Left ventricle myocardium inferior (tissue), 1 donor: ENCODE measurements around the gene NUDT1. TPM values are rescaled to one million over a fixed set of nuclear protein-coding genes. Genes with fewer than 3 reads are reported as not detected.

Source experiments
- DNase-seq: peaks from one replicate; pipeline ENCODE4 v3.0.0-alpha.2; 2020
- H3K27ac ChIP-seq: fragments of 200-600 bp; replicated peaks from 2 replicates; pipeline ENCODE4 v1.8.0; 2021
- H3K27me3 ChIP-seq: fragments of 200-600 bp; 2 replicates; pipeline ENCODE4 v1.8.0; 2021; ENCODE audit warnings: low read depth
- H3K36me3 ChIP-seq: fragments of 200-600 bp; 2 replicates; pipeline ENCODE4 v1.8.0; 2021
- H3K4me1 ChIP-seq: fragments of 200-600 bp; 2 replicates; pipeline ENCODE4 v1.8.0; 2021
- H3K4me3 ChIP-seq: fragments of 200-600 bp; 2 replicates; pipeline ENCODE4 v1.8.0; 2021; ENCODE audit warnings: mild to moderate bottlenecking, moderate library complexity
- H3K9me3 ChIP-seq: fragments of 200-600 bp; replicated peaks from 2 replicates; pipeline ENCODE4 v1.8.0; 2021
- CTCF ChIP-seq: fragments of 200-600 bp; IDR thresholded peaks from 2 replicates; pipeline ENCODE4 v1.8.0; 2021; ENCODE audit warnings: antibody characterized with exemption, mild to moderate bottlenecking, borderline replicate concordance
- intact Hi-C: fragments of 100-400 bp; cut with micrococcal nuclease; formaldehyde crosslinking; loops from one replicate; pipeline ENCODE4 v1.11.0; 2022
- total RNA-seq: library from RNA; stranded (reverse); fragmentation: NEBNext Ultra II Directional; extraction: Animal tissue kit (Norgen Biotek cat#: 25700); gene quantifications from one replicate; pipeline ENCODE4 v1.2.1, GENCODE V29; 2021
- donor health status: DM: no; HTN: yes; CAD: no; lungs with severe emphysema.

NUDT1 gene
- total RNA-seq, 1 donor from 2014 or later, result 12.5 TPM

DNA sequence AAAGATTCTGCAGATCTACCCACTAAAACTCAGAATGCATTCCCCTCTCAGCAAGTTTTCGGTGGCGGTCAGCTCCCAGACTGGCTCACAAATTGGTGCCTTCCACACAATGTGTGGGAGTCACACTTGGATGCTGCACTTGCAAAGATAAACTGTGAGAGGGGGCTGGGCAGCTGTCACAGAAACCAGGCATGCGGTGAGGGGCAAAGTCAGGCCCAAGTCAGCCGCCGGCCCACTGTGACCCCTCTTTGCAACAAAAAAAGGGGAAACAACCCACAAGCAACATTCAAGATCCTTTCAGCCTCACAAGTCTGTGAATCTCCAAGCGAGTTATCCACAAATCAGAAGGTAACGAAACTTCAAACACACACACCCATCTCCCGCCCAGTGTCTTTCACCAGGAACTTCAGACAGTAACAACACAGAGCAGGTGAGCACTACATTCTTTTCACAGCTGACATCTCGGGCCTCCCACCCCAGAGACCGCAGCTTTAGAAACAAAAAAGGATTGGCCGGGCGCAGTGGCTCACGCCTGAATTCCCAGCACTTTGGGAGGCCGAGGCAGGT lies 40.2 kb downstream of the NUDT1 start:
- TF ChIP-seq CTCF, result no peak
- H3K9me3 ChIP-seq, result no peaks in the 10 kb centered on the region
- peaks cover 15% of the 10 kb centered on the region for H3K4me1 ChIP-seq
- DNase-seq, result no peak
- peak overlapping the region; percentile 51 for H3K27ac ChIP-seq
- no peak overlapping the region for H3K4me3 ChIP-seq
- intact Hi-C loops, result no loop called here
- H3K27me3 ChIP-seq, result no peaks in the 10 kb centered on the region
- H3K36me3 ChIP-seq, result peaks cover 5% of the 10 kb centered on the region

DNA sequence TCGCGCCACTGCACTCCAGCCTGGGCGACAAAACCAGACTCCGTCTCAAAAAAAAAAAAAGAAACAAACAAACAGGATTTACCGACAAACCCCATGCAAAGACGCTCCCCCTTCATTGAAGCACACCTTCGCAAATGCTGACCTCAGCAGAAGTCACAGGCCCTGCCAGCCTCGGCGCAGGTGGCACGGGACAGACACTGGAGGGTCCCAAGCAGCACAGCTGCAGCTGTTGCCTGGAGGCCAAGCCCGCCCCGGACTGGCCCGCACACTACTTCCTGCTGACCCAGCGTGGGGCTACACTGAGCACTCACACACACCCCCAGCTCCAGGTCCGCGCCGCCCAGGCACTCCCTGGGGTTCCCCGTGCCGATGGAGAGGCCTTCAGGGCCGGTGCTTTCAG lies 41.0 kb downstream of the NUDT1 start:
- TF ChIP-seq CTCF, result no peak
- DNase-seq, result no peak
- intact Hi-C loops, result no loop called here
- Histone ChIP-seq H3K9me3 (no peaks in the 10 kb centered on the region), H3K36me3 (no peaks in the 10 kb centered on the region), H3K4me1 (peaks cover 15% of the 10 kb centered on the region), H3K27ac (no peak overlapping the region), H3K27me3 (no peaks in the 10 kb centered on the region), H3K4me3 (no peak overlapping the region)

DNA sequence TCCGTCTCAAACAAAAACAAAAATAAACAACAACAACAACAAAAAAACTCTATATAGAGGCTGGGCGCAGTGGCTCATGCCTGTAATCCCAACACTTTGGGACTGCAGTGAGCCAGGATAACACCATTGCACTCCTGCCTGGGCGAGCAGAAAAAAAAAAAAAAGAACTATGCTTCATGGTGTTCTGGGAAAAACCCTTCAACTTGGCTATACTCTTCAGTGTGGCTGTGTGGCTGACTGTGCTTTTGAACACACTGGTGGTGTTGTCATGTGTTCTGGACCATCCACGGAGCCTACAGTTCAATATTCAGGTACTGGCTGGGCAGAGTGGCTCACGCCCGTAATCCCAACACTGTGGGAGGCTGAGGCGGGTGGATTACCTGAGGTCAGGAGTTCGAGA lies 45.7 kb downstream of the NUDT1 start:
- Histone ChIP-seq H3K36me3 (no peaks in the 10 kb centered on the region), H3K9me3 (no peaks in the 10 kb centered on the region), H3K27ac (no peak overlapping the region), H3K27me3 (no peaks in the 10 kb centered on the region), H3K4me3 (no peak overlapping the region), H3K4me1 (no peaks in the 10 kb centered on the region)
- TF ChIP-seq CTCF, result no peak
- intact Hi-C loops, result no loop called here
- DNase-seq, result no peak

DNA sequence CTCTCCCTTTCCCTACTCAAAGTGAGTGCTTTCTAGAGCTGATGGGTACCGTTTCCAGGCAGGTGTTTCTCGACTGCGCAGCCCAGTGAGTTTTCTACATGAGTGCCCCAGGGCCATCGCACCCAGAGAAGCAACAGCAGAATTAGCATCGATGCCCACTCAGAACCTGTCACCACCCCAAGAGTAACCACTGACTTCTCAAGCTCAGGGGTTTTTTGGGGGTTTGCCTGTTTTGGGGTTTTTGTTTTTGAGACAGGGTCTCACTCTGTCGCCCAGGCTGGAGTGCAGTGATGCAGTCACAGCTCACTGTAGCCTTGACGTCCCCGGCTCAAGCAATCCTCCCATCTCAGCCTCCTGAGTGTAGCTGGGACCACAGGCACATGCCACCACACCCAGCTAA lies 46.5 kb downstream of the NUDT1 start:
- no peaks in the 10 kb centered on the region for H3K4me1 ChIP-seq
- intact Hi-C loops, result no loop called here
- H3K27ac ChIP-seq, result no peak overlapping the region
- no peak for TF ChIP-seq CTCF
- H3K36me3 ChIP-seq, result no peaks in the 10 kb centered on the region
- no peaks in the 10 kb centered on the region for H3K9me3 ChIP-seq
- no peak for DNase-seq
- no peak overlapping the region for H3K4me3 ChIP-seq
- H3K27me3 ChIP-seq, result no peaks in the 10 kb centered on the region

- TF ChIP-seq CTCF, result no peak
Measured at GRCh38 chr7:2289111-2289586, 47.1 kb downstream of the NUDT1 start.

More at GRCh38 chr7:2289111-2289586, 47.1 kb downstream of the NUDT1 start:
- no peaks in the 10 kb centered on the region for H3K27me3 ChIP-seq
- no peak overlapping the region for H3K27ac ChIP-seq
- intact Hi-C loops, result no loop called here
- no peaks in the 10 kb centered on the region for H3K36me3 ChIP-seq
- H3K4me1 ChIP-seq, result no peaks in the 10 kb centered on the region
- H3K4me3 ChIP-seq, result no peak overlapping the region
- no peak for DNase-seq
- no peaks in the 10 kb centered on the region for H3K9me3 ChIP-seq
